ENCODE results near the gene UPK3BL2.
"Not testable (repeated sequence)": the region's sequence is repeated elsewhere in the genome, so short reads cannot be mapped to it uniquely, and the experiment has no call there.

DNA sequence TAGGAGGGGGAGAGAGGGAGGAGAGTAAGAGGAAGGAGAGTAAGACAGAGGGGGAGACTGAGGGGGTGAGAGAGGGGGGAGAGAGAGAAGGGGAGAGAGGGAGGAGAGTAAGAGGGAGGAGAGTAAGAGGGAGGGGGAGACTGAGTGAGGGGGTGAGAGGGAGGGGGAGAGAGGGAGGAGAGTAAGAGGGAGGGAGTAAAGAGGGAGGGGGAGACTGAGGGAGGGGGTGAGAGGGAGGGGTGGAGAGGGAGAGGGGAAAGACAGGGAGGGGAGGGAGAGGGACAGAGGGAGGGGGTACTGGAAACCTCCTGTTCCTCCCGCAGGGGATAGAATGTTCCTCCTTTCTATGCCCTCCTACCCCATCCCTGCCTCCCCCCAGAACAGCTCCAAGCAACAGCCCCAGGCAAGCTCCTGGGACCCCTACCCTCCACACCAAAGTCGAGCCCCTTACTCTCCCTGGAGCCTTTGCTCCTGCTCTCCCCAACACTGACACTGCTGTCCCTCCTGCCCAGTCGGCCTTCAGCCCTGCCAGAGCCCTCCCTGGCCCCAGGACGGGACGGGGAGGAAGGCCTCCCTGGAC, 30.8 kb downstream of the UPK3BL2 start:
- TF ChIP-seq, protein P1, sequence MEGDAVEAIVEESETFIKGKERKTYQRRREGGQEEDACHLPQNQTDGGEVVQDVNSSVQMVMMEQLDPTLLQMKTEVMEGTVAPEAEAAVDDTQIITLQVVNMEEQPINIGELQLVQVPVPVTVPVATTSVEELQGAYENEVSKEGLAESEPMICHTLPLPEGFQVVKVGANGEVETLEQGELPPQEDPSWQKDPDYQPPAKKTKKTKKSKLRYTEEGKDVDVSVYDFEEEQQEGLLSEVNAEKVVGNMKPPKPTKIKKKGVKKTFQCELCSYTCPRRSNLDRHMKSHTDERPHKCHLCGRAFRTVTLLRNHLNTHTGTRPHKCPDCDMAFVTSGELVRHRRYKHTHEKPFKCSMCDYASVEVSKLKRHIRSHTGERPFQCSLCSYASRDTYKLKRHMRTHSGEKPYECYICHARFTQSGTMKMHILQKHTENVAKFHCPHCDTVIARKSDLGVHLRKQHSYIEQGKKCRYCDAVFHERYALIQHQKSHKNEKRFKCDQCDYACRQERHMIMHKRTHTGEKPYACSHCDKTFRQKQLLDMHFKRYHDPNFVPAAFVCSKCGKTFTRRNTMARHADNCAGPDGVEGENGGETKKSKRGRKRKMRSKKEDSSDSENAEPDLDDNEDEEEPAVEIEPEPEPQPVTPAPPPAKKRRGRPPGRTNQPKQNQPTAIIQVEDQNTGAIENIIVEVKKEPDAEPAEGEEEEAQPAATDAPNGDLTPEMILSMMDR (IDR thresholded peaks at IDR 0.05; ENCODE audit: insufficient read depth, low read length): not testable (repeated sequence)
- TF ChIP-seq, protein P2, sequence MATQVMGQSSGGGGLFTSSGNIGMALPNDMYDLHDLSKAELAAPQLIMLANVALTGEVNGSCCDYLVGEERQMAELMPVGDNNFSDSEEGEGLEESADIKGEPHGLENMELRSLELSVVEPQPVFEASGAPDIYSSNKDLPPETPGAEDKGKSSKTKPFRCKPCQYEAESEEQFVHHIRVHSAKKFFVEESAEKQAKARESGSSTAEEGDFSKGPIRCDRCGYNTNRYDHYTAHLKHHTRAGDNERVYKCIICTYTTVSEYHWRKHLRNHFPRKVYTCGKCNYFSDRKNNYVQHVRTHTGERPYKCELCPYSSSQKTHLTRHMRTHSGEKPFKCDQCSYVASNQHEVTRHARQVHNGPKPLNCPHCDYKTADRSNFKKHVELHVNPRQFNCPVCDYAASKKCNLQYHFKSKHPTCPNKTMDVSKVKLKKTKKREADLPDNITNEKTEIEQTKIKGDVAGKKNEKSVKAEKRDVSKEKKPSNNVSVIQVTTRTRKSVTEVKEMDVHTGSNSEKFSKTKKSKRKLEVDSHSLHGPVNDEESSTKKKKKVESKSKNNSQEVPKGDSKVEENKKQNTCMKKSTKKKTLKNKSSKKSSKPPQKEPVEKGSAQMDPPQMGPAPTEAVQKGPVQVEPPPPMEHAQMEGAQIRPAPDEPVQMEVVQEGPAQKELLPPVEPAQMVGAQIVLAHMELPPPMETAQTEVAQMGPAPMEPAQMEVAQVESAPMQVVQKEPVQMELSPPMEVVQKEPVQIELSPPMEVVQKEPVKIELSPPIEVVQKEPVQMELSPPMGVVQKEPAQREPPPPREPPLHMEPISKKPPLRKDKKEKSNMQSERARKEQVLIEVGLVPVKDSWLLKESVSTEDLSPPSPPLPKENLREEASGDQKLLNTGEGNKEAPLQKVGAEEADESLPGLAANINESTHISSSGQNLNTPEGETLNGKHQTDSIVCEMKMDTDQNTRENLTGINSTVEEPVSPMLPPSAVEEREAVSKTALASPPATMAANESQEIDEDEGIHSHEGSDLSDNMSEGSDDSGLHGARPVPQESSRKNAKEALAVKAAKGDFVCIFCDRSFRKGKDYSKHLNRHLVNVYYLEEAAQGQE (IDR thresholded peaks at IDR 0.05; ENCODE audit: insufficient replicate concordance, low read depth): not testable (repeated sequence)
- not testable (repeated sequence) for TF ChIP-seq POLR2AphosphoS5, GABPA (IDR thresholded peaks at IDR 0.05; ENCODE audit: low read depth)

All from HL-60 (cell line).